ENCODE measurements around the gene LPAR6. TPM values are rescaled to one million over a fixed set of nuclear protein-coding genes. Genes with fewer than 3 reads are reported as not detected.

Gene LPAR6
- total RNA-seq, 1 donor: 11.9 TPM

DNA sequence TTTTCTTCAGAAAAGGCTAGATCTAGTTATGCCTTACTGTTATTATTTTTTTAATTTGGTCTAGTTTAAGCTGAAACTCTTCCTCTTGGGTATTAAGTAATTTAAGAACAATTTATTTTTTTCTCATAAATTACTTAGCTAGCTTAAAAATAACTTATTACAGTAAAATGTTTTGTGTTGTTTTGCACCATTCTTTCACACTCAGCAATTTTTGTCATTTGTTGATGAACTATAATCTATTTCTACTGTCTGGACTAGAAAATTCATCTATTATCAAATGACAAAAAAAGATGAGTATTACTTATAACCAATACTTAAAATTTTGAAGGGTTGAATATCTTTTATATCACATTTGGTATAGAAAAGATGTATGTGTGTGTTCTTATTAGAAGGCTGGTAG lies 1.6 kb upstream of the LPAR6 start:
- H2AFZ ChIP-seq (ENCODE audit: low read length): no peak overlapping the region
- H3K27me3 ChIP-seq (ENCODE audit: insufficient read depth, low read length): no peaks in the 10 kb centered on the region
- H4K20me1 ChIP-seq (ENCODE audit: insufficient read depth, low read length): no peaks in the 10 kb centered on the region
- TF ChIP-seq, protein P1, sequence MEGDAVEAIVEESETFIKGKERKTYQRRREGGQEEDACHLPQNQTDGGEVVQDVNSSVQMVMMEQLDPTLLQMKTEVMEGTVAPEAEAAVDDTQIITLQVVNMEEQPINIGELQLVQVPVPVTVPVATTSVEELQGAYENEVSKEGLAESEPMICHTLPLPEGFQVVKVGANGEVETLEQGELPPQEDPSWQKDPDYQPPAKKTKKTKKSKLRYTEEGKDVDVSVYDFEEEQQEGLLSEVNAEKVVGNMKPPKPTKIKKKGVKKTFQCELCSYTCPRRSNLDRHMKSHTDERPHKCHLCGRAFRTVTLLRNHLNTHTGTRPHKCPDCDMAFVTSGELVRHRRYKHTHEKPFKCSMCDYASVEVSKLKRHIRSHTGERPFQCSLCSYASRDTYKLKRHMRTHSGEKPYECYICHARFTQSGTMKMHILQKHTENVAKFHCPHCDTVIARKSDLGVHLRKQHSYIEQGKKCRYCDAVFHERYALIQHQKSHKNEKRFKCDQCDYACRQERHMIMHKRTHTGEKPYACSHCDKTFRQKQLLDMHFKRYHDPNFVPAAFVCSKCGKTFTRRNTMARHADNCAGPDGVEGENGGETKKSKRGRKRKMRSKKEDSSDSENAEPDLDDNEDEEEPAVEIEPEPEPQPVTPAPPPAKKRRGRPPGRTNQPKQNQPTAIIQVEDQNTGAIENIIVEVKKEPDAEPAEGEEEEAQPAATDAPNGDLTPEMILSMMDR (IDR thresholded peaks at IDR 0.05; ENCODE audit: extremely low read depth, low read depth, low read length): no peak
- H3K4me3 ChIP-seq (ENCODE audit: insufficient read depth, low read length): no peak overlapping the region
- peaks cover 5% of the 10 kb centered on the region for H3K36me3 ChIP-seq (ENCODE audit: insufficient read depth, low read length)
- H3K27ac ChIP-seq (ENCODE audit: low read depth, low read length): no peak overlapping the region
- H3K9me3 ChIP-seq (ENCODE audit: low read depth, low read length): no peaks in the 10 kb centered on the region
- no peak for DNase-seq (ENCODE audit: insufficient read length, low spot score, missing footprints)
- no peak overlapping the region for H3K4me2 ChIP-seq (ENCODE audit: insufficient read depth, low read length)
- H3K4me1 ChIP-seq (ENCODE audit: insufficient read depth, low read length): peaks cover 11% of the 10 kb centered on the region
- H3K79me2 ChIP-seq (ENCODE audit: insufficient read depth, low read length): peaks cover 32% of the 10 kb centered on the region

DNA sequence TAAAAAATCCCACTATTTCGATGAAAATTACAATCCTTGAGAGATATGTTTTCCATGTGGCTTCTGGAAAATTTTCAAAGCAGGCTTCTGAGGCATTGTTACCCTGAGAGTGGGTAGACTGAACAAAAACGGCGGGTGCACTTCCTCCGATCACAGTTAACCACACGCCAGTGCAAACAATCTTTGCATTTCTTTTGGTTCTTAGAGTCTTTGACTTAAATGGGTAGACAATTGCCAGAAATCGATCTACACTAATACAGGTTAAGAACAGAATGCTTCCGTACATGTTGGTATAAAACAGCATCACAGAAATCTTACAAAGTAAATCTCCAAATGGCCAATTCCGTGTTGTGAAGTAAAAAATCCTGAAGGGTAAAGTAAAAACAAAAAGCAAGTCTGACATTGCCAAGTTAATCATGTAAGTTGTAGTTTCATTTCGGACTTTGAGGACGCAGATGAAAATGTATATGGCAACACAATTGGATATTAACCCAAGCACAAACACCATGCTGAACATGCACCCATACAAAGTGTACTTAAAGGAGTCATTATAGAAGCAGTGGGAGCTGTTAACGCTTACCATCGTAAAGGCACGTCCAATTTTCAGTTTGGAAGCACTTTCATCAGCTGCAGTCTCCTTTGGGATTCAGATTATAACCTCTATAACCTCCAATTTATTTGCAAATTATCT lies 927 bp downstream of the LPAR6 start:
- Histone ChIP-seq H3K4me3 (ENCODE audit: insufficient read depth, low read length) (peak overlapping the region; percentile 79), H3K4me2 (ENCODE audit: insufficient read depth, low read length) (peak overlapping the region; percentile 95), H4K20me1 (ENCODE audit: insufficient read depth, low read length) (no peaks in the 10 kb centered on the region), H3K9me3 (ENCODE audit: low read depth, low read length) (no peaks in the 10 kb centered on the region), H3K36me3 (ENCODE audit: insufficient read depth, low read length) (peaks cover 2% of the 10 kb centered on the region), H3K79me2 (ENCODE audit: insufficient read depth, low read length) (peaks cover 36% of the 10 kb centered on the region), H2AFZ (ENCODE audit: low read length) (peak overlapping the region; percentile 36), H3K27ac (ENCODE audit: low read depth, low read length) (peak overlapping the region; percentile 89), H3K27me3 (ENCODE audit: insufficient read depth, low read length) (no peaks in the 10 kb centered on the region), H3K4me1 (ENCODE audit: insufficient read depth, low read length) (peaks cover 11% of the 10 kb centered on the region)
- no peak for DNase-seq (ENCODE audit: insufficient read length, low spot score, missing footprints)
- TF ChIP-seq, protein P1 (IDR thresholded peaks at IDR 0.05; ENCODE audit: extremely low read depth, low read depth, low read length): no peak

DNA sequence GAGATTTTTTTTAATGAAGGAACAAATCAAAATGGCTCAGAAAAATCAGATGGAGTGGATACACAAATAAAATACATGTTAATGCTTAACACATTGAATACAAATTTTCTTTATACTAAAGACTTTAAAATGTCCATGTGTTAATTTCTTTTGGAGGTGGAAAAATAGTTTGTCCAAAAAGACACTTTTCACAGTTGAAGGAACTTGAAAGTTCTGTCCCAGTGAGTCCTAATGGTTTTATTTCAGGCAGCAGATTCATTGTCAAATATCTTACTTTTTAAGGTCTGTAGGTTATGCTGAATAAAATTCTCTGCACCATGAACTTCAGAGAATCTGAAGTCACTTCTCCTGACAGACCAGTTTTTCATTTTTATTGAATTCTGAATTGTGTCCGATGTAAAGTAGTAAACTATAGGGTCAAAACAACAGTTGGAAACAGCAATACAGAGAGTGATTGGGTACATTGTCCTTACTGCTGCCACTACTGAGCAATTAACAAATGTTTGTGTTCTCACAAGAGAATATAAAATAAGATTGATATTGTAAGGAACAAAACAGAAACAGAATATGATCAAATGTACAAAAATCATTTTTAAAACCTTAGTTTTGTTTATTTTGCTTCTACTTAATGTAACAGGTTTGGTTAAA lies 1.6 kb downstream of the LPAR6 start:
- Histone ChIP-seq H3K4me2 (ENCODE audit: insufficient read depth, low read length) (peak overlapping the region; percentile 95), H3K36me3 (ENCODE audit: insufficient read depth, low read length) (no peaks in the 10 kb centered on the region), H3K27me3 (ENCODE audit: insufficient read depth, low read length) (no peaks in the 10 kb centered on the region), H4K20me1 (ENCODE audit: insufficient read depth, low read length) (no peaks in the 10 kb centered on the region), H2AFZ (ENCODE audit: low read length) (no peak overlapping the region), H3K79me2 (ENCODE audit: insufficient read depth, low read length) (peaks cover 38% of the 10 kb centered on the region), H3K27ac (ENCODE audit: low read depth, low read length) (peak overlapping the region; percentile 89), H3K4me3 (ENCODE audit: insufficient read depth, low read length) (peak overlapping the region; percentile 79), H3K9me3 (ENCODE audit: low read depth, low read length) (no peaks in the 10 kb centered on the region), H3K4me1 (ENCODE audit: insufficient read depth, low read length) (peaks cover 11% of the 10 kb centered on the region)
- TF ChIP-seq, protein P1 (IDR thresholded peaks at IDR 0.05; ENCODE audit: extremely low read depth, low read depth, low read length): no peak
- no peak for DNase-seq (ENCODE audit: insufficient read length, low spot score, missing footprints)

DNA sequence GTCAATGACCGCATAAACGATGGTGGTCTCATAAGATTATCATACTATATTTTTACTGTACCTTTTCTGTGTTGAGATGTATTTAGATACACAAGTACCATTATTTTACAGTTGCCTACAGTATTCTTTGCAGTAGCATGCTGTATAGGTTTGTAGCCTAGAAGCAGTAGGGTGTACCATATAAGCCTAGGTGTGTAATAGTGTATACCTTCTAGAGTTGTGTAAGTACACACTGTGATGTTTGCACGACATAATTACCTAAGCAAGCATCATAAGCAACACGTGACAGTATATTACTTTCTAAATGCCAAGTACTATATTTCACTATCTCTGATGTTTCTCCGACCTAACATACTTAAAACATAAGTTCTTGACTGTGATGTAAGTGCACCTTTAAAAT lies 2.7 kb downstream of the LPAR6 start:
- H4K20me1 ChIP-seq (ENCODE audit: insufficient read depth, low read length): no peaks in the 10 kb centered on the region
- H3K36me3 ChIP-seq (ENCODE audit: insufficient read depth, low read length): no peaks in the 10 kb centered on the region
- no peak for DNase-seq (ENCODE audit: insufficient read length, low spot score, missing footprints)
- H3K27ac ChIP-seq (ENCODE audit: low read depth, low read length): peak overlapping the region; percentile 17
- peak overlapping the region; percentile 53 for H3K4me3 ChIP-seq (ENCODE audit: insufficient read depth, low read length)
- H3K27me3 ChIP-seq (ENCODE audit: insufficient read depth, low read length): no peaks in the 10 kb centered on the region
- H3K4me2 ChIP-seq (ENCODE audit: insufficient read depth, low read length): peak overlapping the region; percentile 95
- H3K4me1 ChIP-seq (ENCODE audit: insufficient read depth, low read length): peaks cover 11% of the 10 kb centered on the region
- H3K79me2 ChIP-seq (ENCODE audit: insufficient read depth, low read length): peaks cover 42% of the 10 kb centered on the region
- TF ChIP-seq, protein P1 (IDR thresholded peaks at IDR 0.05; ENCODE audit: extremely low read depth, low read depth, low read length): no peak
- no peaks in the 10 kb centered on the region for H3K9me3 ChIP-seq (ENCODE audit: low read depth, low read length)
- no peak overlapping the region for H2AFZ ChIP-seq (ENCODE audit: low read length)
